Activated CD8-positive, alpha-beta memory T cell treated with anti-CD3 and anti-CD28 coated beads, Interleukin-2, amount 50 U/mL, for 1 hour (primary cell): ENCODE measurements around the gene TOGARAM1.
"Not testable (repeated sequence)": the region's sequence is repeated elsewhere in the genome, so short reads cannot be mapped to it uniquely, and the experiment has no call there.

Experiments
- DNase-seq: peaks from one replicate; pipeline ENCODE4 v3.0.0-alpha.2; 2020; ENCODE audit errors: extremely low read depth

TOGARAM1 gene

DNA sequence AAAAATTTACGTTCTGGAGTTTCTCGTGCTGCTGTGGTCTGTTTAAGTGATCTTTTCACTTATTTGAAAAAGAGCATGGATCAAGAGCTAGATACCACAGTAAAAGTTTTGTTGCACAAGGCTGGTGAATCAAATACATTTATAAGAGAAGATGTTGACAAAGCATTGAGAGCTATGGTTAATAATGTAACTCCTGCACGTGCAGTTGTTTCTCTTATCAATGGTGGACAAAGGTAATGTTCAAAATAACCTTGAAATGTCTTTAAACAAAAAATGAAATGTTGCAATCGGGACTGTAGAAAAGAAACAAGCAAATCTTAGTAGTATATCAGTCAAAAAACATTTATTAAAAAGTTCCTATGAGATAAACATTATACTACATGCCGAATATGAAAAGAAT lies 82.6 kb downstream of the TOGARAM1 start:
- DNase-seq = no peak

DNA sequence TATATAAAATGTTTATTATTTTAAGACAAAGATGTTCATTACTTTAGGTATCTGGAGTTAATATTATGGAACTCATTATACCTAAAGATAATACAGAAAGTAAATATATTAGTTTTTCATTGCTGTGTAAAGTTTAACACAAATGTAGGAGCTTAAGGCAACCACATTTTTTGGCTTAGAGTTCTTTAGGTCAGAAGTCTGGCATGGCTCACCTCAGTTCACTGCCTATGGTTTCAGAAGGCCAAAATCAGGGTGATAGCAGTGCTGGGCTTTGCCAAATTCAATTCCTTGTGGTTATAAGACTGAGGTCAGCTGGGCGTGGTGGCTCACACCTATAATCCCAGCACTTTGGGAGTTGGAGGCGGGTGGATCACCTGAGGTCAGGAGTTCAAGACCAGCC lies 86.4 kb downstream of the TOGARAM1 start:
- DNase-seq = no peak

DNA sequence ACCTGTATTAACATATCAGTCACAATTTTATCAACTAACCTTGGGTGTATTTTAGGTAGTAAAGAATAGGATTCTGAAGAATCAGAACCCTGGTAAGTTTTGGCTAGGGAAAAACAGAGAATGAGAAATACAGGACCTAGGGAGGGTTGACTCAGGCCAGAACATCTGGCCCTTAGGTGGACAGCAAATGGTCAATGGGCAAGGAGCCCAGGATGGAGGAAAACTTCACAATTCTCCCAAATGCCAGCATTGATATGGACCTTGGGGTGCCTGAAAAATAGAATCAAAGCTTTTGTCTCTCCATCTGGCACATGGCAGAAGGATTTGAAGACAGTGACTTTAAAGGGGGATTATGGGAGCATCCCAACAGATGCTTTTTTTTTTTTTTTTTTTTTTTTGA lies 89.2 kb downstream of the TOGARAM1 start:
- no peak for DNase-seq

DNA sequence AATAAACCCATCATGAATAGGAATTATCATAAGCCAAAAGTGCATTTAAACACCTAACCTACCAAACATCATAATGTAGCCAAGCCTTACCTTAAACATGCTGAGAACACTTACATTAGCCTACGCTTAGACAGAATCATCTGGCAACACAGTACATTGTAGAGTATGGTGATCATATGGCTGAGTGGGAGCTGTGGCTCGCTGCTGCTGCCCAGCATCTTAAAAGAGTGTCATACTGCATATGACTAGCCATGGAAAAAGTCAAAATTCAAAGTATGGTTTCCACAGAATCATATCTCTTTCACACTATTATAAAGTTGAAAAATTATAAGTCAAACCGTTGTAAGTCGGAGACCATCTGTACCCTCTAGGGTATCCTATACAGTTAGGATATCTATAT lies 89.9 kb downstream of the TOGARAM1 start:
- no peak for DNase-seq

DNA sequence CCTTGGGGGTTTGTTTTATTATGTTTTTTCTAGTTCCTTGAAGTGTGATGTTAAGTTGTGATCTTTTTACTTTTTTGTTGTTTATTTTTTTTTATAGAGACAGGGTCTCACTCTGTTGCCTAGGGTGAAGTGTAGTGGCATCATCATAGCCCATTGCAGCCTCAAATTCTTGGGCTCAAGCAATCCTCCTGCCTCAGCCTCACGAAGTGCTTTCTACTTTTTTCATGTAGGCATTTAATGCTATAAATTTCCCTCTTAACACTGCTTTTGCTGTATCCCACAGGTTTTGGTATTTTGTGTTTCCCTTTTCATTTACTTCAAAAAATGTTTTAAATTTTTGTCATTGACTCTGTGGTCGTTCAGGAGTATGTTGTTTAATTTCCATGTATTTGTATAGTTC lies 95.4 kb downstream of the TOGARAM1 start:
- DNase-seq = no peak

DNA sequence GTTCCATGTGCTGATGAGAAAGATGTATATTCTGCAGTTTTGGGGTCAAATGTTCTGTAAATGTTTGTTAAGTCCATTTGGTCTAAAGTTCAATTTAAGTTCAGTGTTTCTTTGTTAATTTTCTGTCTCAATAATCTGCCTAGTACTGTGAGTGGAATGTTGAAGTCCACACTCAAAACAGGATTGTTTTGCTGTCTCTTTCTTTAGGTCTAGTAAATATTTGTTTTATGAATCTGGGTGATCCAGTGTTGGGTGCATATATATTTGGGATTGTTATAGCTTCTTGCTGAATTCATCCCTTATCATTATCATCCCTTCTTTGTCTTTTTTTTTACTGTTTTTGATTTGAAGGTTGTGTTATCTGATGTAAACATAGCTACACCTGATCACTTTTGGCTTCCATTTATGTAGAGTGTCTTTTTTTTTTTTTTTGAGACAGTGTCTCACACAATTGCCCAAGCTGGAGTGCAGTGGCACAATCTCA lies 95.9 kb downstream of the TOGARAM1 start:
- no peak for DNase-seq

DNA sequence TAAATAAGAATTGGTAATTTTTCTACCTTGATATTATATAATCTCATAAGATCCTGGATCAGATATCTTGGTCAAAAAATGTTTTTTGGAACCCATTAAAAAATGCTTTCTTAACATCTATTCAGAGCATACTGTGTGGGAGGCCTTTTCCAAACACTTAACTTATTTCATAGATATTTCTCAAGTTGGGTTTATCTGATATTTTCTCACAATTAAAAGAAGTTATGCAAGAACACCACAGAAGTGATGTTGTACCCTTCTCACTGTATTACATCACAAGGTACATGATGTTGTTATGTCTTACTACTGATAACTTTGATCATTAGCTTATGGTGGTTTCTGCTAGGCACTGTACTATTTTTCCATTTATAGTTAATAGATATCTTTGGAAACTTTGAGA lies 98.6 kb downstream of the TOGARAM1 start:
- DNase-seq = no peak

DNA sequence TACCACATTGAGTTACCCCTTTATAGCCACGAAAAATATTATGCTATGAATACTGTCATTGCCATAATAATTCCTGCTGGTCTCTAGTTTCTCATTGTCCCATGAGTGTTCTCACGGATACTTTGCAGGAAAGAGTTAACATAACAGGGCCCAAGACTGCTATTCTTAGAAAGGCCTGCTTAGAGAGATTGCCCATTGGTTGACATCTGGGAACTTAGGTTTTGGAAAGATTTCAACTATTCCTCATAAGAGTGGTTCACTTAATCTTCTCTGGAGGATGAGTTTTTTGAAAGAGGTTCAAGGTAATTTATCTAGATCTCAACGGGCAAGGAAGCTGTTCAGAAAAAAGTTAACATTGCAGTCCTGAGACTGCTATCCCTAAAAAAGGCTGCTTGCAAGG lies 103.5 kb downstream of the TOGARAM1 start:
- no peak for DNase-seq

DNA sequence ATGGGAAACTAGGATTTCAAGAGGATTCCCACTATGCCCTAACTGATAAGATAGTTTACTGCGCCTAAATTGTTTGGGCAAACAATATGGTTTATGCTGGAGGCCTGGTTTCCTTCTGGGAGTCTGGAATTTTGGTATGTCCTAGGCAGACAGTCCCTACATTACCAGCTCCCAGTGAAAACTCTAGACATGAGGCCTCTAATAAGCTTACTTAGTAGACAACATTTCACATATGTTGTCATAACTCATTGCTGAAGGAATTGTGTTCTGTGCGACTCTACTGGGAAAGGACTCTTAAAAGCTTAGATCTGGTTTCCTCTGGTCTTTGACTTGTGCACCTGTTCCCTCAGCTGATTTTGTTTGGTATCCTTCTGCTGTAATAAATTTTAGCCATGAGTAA lies 104.0 kb downstream of the TOGARAM1 start:
- no peak for DNase-seq

DNA sequence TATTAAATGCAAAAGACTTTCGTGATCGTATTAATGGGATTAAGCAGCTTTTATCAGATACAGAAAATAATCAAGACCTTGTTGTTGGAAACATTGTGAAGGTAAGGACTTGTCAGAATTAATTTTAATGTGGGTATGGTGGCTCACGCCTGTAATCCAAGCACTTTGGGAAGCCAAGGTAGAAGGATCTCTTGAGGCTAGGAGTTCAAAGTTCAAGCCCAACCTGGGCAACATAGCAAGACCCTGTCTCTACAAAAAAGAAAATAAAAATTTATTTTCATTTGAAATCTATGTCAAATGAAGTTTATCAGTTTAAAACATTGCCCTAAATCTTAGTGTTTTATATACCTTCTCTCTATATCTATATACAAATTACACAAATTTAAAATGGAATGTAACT lies 104.7 kb downstream of the TOGARAM1 start:
- no peak for DNase-seq

DNA sequence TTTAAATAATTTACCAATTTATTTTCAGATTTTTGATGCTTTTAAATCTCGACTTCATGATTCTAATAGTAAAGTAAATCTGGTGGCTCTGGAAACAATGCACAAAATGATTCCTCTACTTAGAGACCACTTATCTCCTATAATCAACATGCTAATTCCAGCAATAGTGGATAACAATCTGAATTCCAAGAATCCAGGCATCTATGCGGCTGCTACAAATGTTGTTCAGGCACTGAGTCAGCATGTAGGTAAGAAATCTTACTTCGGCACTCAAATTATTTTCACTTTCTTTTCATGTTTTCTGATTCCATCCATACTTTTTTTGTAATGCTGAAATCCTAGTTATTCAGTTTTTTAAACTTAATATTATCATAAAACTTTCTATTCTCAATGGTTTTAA lies 106.4 kb downstream of the TOGARAM1 start:
- DNase-seq = no peak

DNA sequence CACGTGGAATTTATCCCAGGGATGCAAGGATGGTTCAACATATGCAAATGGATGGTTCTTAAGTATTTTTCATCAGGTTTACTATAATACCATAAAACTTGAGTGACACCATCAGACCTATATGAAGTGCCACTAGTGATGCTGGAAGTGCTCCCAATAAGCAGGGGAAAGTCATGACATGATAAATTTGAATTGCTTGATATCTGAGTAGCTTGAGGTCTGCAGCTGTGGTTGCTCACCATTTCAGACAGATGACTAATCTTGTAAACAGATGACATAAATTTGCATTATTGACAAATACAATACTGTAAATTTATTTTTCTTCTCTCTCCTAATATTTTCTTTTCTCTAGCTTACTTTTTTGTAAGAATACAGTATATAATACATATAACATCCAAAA lies 108.2 kb downstream of the TOGARAM1 start:
- DNase-seq = no peak

DNA sequence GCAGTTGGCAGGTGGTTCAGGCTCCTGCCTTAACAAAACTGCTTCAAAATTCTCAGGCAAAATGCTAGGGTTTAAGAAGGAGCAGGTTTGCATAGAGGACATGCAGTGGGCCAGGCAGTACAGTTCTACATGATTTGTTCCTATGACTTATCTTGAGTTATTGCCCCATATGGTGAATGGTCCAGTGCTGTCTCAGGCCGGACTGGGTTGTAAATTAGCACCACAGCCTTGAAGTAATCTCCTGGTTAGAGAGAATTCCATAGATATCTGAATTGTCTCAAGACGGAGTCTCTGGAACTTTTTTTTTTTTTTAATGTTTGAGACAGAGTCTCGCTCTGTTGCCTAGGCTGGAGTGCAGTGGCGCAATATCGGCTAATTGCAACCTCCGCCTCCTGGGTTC lies 110.1 kb downstream of the TOGARAM1 start:
- DNase-seq = no peak

DNA sequence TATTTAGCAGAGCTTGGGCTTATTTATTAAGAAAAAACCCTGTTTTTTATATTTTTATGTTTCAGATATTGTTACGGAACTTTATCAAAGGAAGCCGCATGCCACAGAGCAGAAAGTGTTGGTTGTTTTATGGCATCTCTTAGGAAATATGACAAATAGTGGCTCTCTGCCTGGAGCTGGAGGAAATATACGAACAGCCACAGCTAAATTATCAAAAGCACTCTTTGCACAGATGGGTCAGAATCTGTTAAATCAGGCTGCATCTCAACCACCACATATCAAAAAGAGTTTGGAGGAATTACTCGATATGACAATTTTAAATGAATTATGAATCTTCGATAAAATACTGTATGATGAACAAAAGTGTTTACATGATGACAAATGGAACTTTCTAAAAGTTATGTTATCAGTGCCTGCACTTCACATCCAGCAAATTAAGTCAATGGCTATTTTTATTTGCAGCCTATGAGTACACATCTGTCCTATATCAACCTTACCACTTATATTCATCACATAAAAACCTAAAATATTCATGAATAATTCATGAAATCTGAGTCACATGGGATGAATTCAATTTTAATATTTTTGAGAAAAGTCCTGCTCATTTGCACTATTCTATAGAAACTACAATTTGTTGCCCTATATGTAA lies 111.4 kb downstream of the TOGARAM1 start:
- no peak for DNase-seq

DNA sequence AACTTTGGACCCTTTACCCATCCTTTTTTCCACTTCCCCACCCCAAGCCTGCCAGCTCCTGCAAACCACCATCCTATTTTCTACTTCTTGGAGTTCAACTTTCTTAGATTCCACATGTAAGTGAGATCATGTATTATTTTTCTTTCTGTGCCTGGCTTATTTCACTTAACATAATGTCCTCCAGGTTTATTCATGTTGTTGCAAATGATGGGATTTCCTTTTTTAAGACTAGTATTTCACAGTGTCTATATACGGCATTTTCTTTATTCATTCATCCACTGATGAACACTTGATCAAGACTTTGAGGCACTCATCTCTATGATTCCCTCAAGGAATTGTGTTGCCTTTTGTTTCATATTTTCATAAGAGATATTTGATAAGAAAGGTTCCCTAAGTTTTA lies 116.3 kb downstream of the TOGARAM1 start:
- DNase-seq = no peak

DNA sequence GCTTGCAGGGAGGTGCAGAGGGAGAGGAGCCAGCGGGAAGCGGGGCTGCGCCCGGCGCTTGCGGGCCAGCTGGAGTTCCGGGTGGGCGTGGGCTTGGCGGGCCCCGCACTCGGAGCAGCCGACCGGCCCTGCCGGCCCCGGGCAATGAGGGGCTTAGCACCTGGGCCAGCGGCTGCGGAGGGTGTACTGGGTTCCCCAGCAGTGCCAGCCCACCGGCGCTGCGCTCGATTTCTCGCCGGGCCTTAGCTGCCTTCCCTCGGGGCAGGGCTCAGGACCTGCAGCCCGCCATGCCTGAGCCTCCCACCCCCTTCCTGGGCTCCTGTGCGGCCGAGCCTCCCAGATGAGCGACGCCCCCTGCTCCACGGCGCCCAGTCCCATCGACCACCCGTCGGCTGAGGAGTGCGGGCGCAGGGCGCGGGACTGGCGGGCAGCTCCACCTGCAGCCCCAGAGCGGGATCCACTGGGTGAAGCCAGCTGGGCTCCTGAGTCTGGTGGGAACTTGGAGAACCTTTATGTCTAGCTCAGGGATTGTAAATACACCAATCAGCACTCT lies 118.5 kb downstream of the TOGARAM1 start:
- not testable (repeated sequence) for DNase-seq

DNA sequence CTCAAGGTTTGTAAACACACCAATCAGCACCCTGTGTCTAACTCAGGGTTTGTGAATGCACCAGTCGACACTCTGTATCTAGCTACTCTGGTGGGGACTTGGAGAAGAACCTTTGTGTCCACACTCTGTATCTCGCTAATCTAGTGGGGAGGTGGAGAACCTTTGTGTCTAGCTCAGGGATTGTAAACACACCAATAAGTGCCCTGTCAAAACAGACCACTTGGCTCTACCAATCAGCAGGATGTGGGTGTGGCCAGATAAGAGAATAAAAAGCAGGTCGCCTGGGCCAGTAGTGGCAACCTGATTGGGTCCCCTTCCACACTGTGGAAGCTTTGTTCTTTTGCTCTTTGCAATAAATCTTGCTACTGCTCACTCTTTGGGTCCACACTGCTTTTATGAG lies 119.1 kb downstream of the TOGARAM1 start:
- not testable (repeated sequence) for DNase-seq

DNA sequence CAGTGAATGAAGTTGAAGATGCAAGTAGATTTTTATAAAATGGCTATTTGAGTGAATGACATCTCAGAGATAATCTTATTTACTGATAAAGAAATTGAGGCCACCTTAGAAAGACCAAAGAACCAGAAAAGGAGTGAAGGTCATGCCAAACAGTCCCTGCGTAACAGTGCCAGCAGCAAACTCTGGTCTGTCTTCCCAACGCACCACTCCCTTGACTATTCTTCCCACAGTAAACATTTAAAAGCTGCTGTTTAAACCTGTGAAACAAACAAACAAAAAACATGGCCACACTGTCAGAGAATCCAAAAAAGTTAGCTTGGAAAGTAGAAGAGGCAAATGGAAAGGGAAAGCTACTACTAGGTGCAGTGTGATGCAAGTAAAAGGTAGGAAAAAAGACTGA lies 120.4 kb downstream of the TOGARAM1 start:
- DNase-seq = no peak

DNA sequence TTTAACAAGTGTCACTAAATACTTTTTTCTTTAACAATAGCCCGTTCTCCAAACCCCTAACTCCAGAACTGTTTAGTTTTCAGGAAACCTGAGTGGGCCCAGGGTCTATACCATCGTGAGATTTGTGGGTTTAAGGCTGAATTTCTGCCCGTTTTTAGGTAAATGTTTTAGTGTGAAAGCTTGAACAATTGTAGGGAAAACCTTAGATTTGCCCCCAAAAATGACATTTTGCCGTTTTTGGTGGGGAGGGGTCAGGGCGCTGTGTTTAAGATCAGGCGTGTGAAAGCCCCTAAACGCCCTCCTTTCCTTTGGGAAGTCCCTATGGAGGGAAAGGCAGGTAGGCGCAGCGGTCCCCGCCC lies 121.6 kb downstream of the TOGARAM1 start:
- no peak for DNase-seq

DNA sequence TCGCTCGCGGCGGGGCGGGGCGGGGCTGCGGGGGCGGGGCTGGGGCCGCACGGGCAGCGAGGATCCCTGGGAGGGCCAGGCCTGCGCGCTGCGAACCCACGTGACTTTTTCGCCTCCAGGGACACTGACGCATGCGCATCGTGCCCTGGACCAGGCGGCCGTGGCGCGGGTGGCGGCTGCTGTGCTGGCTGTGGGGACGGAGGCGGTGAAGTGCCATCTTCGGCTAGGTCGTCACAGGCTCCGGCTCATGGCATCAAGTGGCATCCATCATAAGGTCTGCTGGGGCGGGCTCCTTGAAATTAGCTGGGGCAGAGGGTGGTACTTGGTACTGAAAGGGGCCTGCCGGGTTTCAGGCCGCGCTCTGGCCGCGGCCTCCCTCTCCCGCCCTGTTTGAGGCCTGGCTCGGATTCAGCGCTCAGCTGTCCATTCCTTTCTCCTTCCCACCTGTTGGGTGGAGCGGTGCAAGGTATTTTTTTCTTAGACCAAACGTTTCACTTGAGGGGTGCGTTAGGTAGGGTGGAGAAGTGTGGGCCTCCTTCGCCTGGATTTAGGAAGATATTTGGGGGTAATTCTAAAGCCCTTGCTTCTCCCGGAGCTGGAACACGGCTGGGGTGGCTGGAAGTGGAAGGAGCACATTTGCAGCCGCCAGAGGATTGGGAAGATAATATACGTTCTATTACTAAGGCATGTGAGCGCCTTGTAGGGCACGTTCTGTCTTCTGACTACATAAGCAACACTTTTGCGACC lies 122.2 kb downstream of the TOGARAM1 start, which contains the start of gene PRPF39:
Gene PRPF39, plus strand, starts transcription at position 141 of the 747 bp plus-strand sequence. CDS start 11,124 bp downstream, outside the sequence.
- DNase-seq = peak; percentile 82

DNA sequence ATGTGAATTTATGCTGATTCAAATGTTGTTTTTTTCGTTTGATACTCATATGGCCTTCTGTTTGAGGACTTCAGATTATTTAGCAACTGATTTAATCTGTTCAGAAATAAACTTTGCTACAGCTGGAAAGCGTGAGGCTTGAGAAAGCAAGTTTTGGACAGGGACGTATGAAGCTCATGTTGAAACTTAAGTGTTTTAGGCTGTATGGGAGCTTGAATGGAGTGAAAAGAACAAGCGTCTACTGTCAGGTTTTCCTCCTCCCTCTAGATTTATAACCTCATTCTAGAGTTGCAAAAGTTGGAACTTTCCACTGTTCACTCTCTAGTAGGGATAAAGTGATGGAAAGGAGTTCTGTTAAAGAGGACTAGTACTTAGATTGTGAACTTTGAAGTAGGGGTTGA lies 123.0 kb downstream of the TOGARAM1 start:
- DNase-seq = no peak

DNA sequence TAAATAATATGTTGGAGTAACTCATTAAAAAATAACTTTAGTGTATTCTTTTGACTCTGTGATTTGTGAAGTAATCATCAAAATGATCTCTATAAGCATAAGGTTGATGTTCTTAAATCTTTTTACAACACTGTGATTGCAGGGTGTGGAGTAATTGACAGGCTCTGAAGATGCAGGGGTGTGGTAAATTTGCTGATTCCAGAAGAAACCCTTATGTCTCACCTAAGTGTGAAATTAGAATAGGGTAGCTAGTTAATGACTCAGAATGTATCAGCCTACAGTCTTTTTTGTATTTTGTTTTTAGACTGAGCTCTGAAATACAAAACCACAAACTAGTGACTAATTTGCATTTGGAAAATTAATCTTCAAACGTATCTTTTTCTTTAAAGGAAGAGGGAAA lies 127.8 kb downstream of the TOGARAM1 start:
- no peak for DNase-seq

DNA sequence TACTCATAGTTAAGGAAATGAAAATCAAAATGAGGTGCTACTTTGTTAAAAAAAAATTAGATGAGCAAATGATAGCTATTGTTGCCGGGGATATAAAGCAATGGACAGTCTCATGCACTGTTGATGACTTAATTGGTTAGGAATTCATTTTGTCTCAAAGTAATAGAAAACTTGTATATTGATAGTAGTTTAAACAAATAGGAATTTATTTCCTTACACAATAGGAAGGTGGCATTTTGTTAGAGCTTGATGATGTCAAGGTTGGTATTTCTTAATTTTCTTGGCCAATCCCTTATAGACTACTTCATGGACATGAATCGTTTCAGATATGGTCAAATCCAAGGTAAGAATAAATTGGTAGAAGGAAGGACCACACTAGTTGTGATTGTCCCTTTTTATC lies 129.7 kb downstream of the TOGARAM1 start:
- DNase-seq = no peak
